Activated CD8-positive, alpha-beta memory T cell treated with anti-CD3 and anti-CD28 coated beads for 1 hour (primary cell): ENCODE data around the gene MBNL1.

Source experiments
- DNase-seq, 2 donors: peaks; one replicate each; pipeline ENCODE4 v3.0.0-alpha.2; 2020; ENCODE audit warnings: low read depth in 1 of 2; ENCODE audit errors: extremely low read depth in 1 of 2

Gene MBNL1

GRCh38 chr3:152466784-152467183 lies 198.1 kb downstream of the MBNL1 start:
- no peak for DNase-seq

GRCh38 chr3:152469248-152470025 lies 200.7 kb downstream of the MBNL1 start:
- DNase-seq = no peak

- DNase-seq = no peak
Observed at GRCh38 chr3:152470095-152470494, 201.4 kb downstream of the MBNL1 start.

- no peak for DNase-seq
Observed at GRCh38 chr3:152470893-152471292, 202.2 kb downstream of the MBNL1 start.

- peak; percentile 32 to 36 for DNase-seq
Observed at GRCh38 chr3:152471814-152472671, 203.3 kb downstream of the MBNL1 start.

GRCh38 chr3:152472672-152472954 lies 203.9 kb downstream of the MBNL1 start:
- no peak for DNase-seq

GRCh38 chr3:152474585-152474984 lies 205.9 kb downstream of the MBNL1 start:
- no peak for DNase-seq

GRCh38 chr3:152477422-152477821 lies 208.7 kb downstream of the MBNL1 start:
- DNase-seq = no peak

- no peak for DNase-seq
Observed at GRCh38 chr3:152480282-152480953, 211.7 kb downstream of the MBNL1 start.

- no peak for DNase-seq
Observed at GRCh38 chr3:152486364-152486763, 217.6 kb downstream of the MBNL1 start.

GRCh38 chr3:152488449-152488848 lies 219.7 kb downstream of the MBNL1 start:
- DNase-seq = no peak

- no peak for DNase-seq
Observed at GRCh38 chr3:152491922-152492321, 223.2 kb downstream of the MBNL1 start.

- DNase-seq = no peak
Observed at GRCh38 chr3:152496286-152496685, 227.6 kb downstream of the MBNL1 start.

GRCh38 chr3:152496716-152497115 lies 228.0 kb downstream of the MBNL1 start:
- DNase-seq = no peak

- no peak for DNase-seq
Observed at GRCh38 chr3:152497457-152497856, 228.7 kb downstream of the MBNL1 start.

GRCh38 chr3:152497890-152498289 lies 229.2 kb downstream of the MBNL1 start:
- DNase-seq = no peak

GRCh38 chr3:152499791-152500385 lies 231.2 kb downstream of the MBNL1 start:
- DNase-seq = no peak

GRCh38 chr3:152505926-152506325 lies 237.2 kb downstream of the MBNL1 start:
- no peak for DNase-seq

- no peak for DNase-seq
Observed at GRCh38 chr3:152508705-152509104, 240.0 kb downstream of the MBNL1 start.

GRCh38 chr3:152511904-152512303 lies 243.2 kb downstream of the MBNL1 start:
- no peak for DNase-seq

- DNase-seq = no peak
Observed at GRCh38 chr3:152513301-152513960, 244.7 kb downstream of the MBNL1 start.
